A549 (cell line): ENCODE measurements around the gene WNT2. TPM values are rescaled to one million over a fixed set of nuclear protein-coding genes. Genes with fewer than 3 reads are reported as not detected.

ENCODE experiments used
- ATAC-seq, 2 experiments: fragments of 200-7000 bp in 1 of 2; fragments of >200 bp in 1 of 2; cut with Nextera tagmentation in 1 of 2; cut with Tn5 transposase in 1 of 2; 3 replicates each; pipeline versions ENCODE4 v1.8.0 to v1.9.1; 2018 to 2020; ENCODE audit warnings: mild to moderate bottlenecking in 1 of 2, moderate library complexity in 1 of 2
- CTCF ChIA-PET: fragments of 300-600 bp; sonication (Branson Sonifier 250); formaldehyde crosslinking; extraction: SDS; loops from one replicate; lab custom pipeline; 2021; ENCODE audit warnings: antibody characterized with exemption, inconsistent platforms; lab: Yijun Ruan, JAX
- POLR2A ChIA-PET: fragments of 350-600 bp; formaldehyde crosslinking; extraction: SDS; loops from one replicate; lab custom pipeline; 2021; ENCODE audit warnings: antibody characterized with exemption, inconsistent platforms; lab: Yijun Ruan, JAX
- DNase-seq, 2 experiments: peaks; one replicate each; pipeline versions ENCODE4 v3.0.0 to v3.0.0-alpha.2; 2011 to 2016; ENCODE audit warnings: low read depth in 1 of 2, low spot score in 1 of 2
- FAIRE-seq: peaks from 2 replicates; lab custom pipeline; 2011; peaks lifted over from hg19 to GRCh38; lab: Jason Lieb, UNC
- H3K27ac ChIP-seq, 2 experiments: fragments of >200 bp; sonication (Bioruptor Twin); formaldehyde crosslinking; 3 replicates each; pipeline ENCODE4 v1.5.1; 2016 to 2017
- H3K4me1 ChIP-seq: fragments of >200 bp; sonication (Bioruptor Twin); formaldehyde crosslinking; 3 replicates; pipeline ENCODE4 v1.6.1; 2016
- H3K4me2 ChIP-seq: fragments of >200 bp; sonication (Bioruptor Twin); formaldehyde crosslinking; 3 replicates; pipeline ENCODE4 v1.6.1; 2016
- H3K4me3 ChIP-seq: fragments of >200 bp; sonication (Bioruptor Twin); formaldehyde crosslinking; 3 replicates; pipeline ENCODE4 v1.5.1; 2016
- H3K9me3 ChIP-seq: fragments of >200 bp; sonication (Bioruptor Twin); formaldehyde crosslinking; 3 replicates; pipeline ENCODE4 v1.6.1; 2016
- CHD4 ChIP-seq: fragments of 200-600 bp; sonication (generic); IDR thresholded peaks from 2 replicates; pipeline ENCODE4 v1.6.1; 2016; ENCODE audit warnings: antibody characterized with exemption, mild to moderate bottlenecking, borderline replicate concordance
- E2F6 ChIP-seq: IDR thresholded peaks from 2 replicates; pipeline ENCODE4 v1.6.1; 2012; ENCODE audit warnings: low read depth, borderline replicate concordance
- FOSB ChIP-seq: fragments of 250-450 bp; sonication (Bioruptor Pico); IDR thresholded peaks from 2 replicates; pipeline ENCODE4 v1.5.0; 2020; ENCODE audit warnings: mild to moderate bottlenecking, moderate library complexity
- FOXS1 ChIP-seq: fragments of 250-450 bp; sonication (Bioruptor Pico); IDR thresholded peaks from 2 replicates; pipeline ENCODE4 v1.5.0; 2020; ENCODE audit warnings: mild to moderate bottlenecking, moderate library complexity
- HOXB5 ChIP-seq: fragments of 250-450 bp; sonication (Bioruptor Pico); IDR thresholded peaks from 2 replicates; pipeline ENCODE4 v1.5.0; 2020; ENCODE audit warnings: mild to moderate bottlenecking, moderate library complexity
- JUN ChIP-seq, 2 experiments: fragments of >200 bp; sonication (Bioruptor Twin); formaldehyde crosslinking; IDR thresholded peaks; 2 replicates in 1 of 2; 3 replicates in 1 of 2; pipeline ENCODE4 v1.6.1; 2016 to 2017
- KDM5A ChIP-seq: fragments of 200-600 bp; sonication (generic); IDR thresholded peaks from 2 replicates; pipeline ENCODE4 v1.6.1; 2016; ENCODE audit warnings: antibody characterized with exemption, mild to moderate bottlenecking
- MAFK ChIP-seq: fragments of 450-650 bp; IDR thresholded peaks from 2 replicates; pipeline ENCODE4 v1.6.1; 2014; ENCODE audit not compliant: partially characterized antibody
- MAZ ChIP-seq: fragments of 150-350 bp; IDR thresholded peaks from 2 replicates; pipeline ENCODE4 v1.6.1; 2014; ENCODE audit warnings: antibody characterized with exemption, low read depth, low read length, borderline replicate concordance
- PHF8 ChIP-seq: fragments of 200-600 bp; sonication (generic); IDR thresholded peaks from 2 replicates; pipeline ENCODE4 v1.6.1; 2016; ENCODE audit warnings: low read depth, mild to moderate bottlenecking, antibody characterized with exemption, moderate library complexity, borderline replicate concordance
- POLR2A ChIP-seq: IDR thresholded peaks from 2 replicates; pipeline ENCODE4 v1.6.1; 2012; ENCODE audit warnings: mild to moderate bottlenecking, low read length
- RCOR1 ChIP-seq: fragments of 150-350 bp; IDR thresholded peaks from 2 replicates; pipeline ENCODE4 v1.6.1; 2014; ENCODE audit warnings: antibody characterized with exemption, low read length, low read depth
- REST ChIP-seq: fragments of 200-600 bp; sonication (generic); IDR thresholded peaks from 2 replicates; pipeline ENCODE4 v1.6.1; 2016; ENCODE audit warnings: antibody characterized with exemption, mild to moderate bottlenecking, moderate library complexity
- RFX5 ChIP-seq: fragments of 450-650 bp; IDR thresholded peaks from 2 replicates; pipeline ENCODE4 v1.7.1; 2014; ENCODE audit warnings: antibody characterized with exemption, mild to moderate bottlenecking, moderate library complexity
- RNF2 ChIP-seq: fragments of 200-600 bp; sonication (generic); IDR thresholded peaks from 2 replicates; pipeline ENCODE4 v1.6.1; 2016; ENCODE audit warnings: low read depth, mild to moderate bottlenecking, antibody characterized with exemption, moderate library complexity, borderline replicate concordance
- SMC3 ChIP-seq: fragments of >200 bp; sonication (Bioruptor Twin); formaldehyde crosslinking; IDR thresholded peaks from 3 replicates; pipeline ENCODE4 v1.6.1; 2018; ENCODE audit warnings: inconsistent platforms
- TFCP2L1 ChIP-seq: fragments of 250-450 bp; sonication (Bioruptor Pico); IDR thresholded peaks from 2 replicates; pipeline ENCODE4 v1.5.0; 2021; ENCODE audit warnings: mild to moderate bottlenecking
- TP53 ChIP-seq: fragments of 250-450 bp; sonication (Bioruptor Pico); IDR thresholded peaks from 2 replicates; pipeline ENCODE4 v1.5.0; 2021; ENCODE audit warnings: mild to moderate bottlenecking, moderate library complexity
- ZC3H11A ChIP-seq: fragments of 450-650 bp; IDR thresholded peaks from 2 replicates; pipeline ENCODE4 v1.6.1; 2014; ENCODE audit warnings: antibody characterized with exemption, mild to moderate bottlenecking
- ZNF302 ChIP-seq: fragments of 250-450 bp; sonication (Bioruptor Pico); IDR thresholded peaks from 2 replicates; pipeline ENCODE4 v1.9.0; 2021; ENCODE audit warnings: inconsistent platforms, mild to moderate bottlenecking, moderate library complexity
- WGBS: methylation state at CpG from one replicate; pipeline ENCODE4 v1.1.6; 2017; ENCODE audit errors: missing lambda C conversion rate; 5-methylcytosine and 5-hydroxymethylcytosine counted together
- polyA plus RNA-seq, 4 experiments: library from polyadenylated mRNA; depleted of rRNA in 3 of 4; stranded (reverse); fragments of >200 nt; fragmentation: RNase III in 1 of 4; extraction: RNeasy Plus Mini Kit Qiagen cat#74134 plus additional on column Dnase treatment in 1 of 4; gene quantifications; 2 replicates in 3 of 4; 3 replicates in 1 of 4; pipeline ENCODE4 v1.2.3, GENCODE V29; 2011 to 2017
- TF ChIP-seq, protein P1 (sequence below): IDR thresholded peaks from 2 replicates; pipeline ENCODE4 v1.6.1; 2012
- TF ChIP-seq, protein P2 (sequence below): fragments of >200 bp; sonication (Bioruptor Twin); formaldehyde crosslinking; IDR thresholded peaks from 2 replicates; pipeline ENCODE4 v1.6.1; 2016

Gene WNT2
- polyA plus RNA-seq, 2 of the 4 experiments (the other 2 are of a cell fraction): not detected

DNA sequence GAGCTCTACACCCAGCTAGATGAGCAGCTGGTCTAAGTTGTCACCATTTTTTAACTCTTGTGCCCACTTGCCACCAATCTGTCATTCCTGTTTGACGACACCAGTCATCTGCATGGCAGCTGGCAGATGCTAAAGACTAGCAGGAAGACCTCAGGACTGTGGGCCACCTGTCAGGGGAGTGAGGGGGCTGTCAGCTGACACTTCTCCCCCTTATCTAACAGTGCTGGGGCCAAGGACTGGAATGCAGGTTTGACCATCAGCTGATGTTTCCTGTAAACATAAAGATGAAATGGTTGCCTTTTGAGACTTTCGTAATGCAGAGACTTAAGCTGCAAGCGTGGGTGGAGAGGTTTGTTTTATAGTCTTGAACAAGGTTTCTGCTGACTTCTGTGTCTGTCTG is 93.5 kb downstream of the WNT2 start:
- 96% methylated on average over 3 of the region's 3 CpGs for WGBS
- ChIA-PET POLR2A (no interaction called here), CTCF (interaction anchor here (0.9 to 2.6 kb wide), 2 partner anchors 14 to 16 kb away, joined by 3 to 16 read pairs; no protein-coding TSS in a partner anchor)
- TF ChIP-seq RFX5: no peak
- no peak for TF ChIP-seq SMC3
- no peak for TF ChIP-seq REST
- TF ChIP-seq POLR2A: no peak
- no peak for TF ChIP-seq PHF8
- no peak for TF ChIP-seq E2F6
- TF ChIP-seq FOSB (CRISPR knock-in tag): no peak
- Histone ChIP-seq H3K4me3 (no peak overlapping the region), H3K4me1 (no peaks in the 10 kb centered on the region), H3K9me3 (no peaks in the 10 kb centered on the region), H3K4me2 (no peak overlapping the region), H3K27ac (no peak overlapping the region)
- ATAC-seq (no peak), FAIRE-seq (no peak), DNase-seq (no peak)

DNA sequence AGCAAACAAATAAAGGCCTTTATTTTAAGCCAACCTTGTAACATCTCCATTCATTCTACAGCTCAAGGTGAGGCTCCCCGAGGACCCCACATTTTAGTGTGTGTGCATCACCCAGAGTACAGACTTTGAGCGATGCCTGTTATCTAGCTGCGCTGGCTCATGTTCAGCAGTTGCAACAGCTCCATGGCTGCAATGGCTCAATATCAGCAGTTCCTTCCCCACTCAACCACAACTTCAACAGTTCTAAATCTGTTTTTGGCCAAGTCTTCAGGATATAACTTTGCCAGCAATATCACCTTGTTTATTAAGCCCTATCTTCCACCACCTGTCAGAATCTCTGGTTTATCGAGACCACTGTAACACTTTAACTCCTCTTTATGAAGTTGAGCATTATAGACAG is 95.8 kb downstream of the WNT2 start:
- Histone ChIP-seq H3K4me3 (no peak overlapping the region), H3K4me2 (no peak overlapping the region), H3K9me3 (no peaks in the 10 kb centered on the region), H3K4me1 (no peaks in the 10 kb centered on the region), H3K27ac (no peak overlapping the region)
- TF ChIP-seq TFCP2L1 (CRISPR knock-in tag): no peak
- no peak for TF ChIP-seq E2F6
- TF ChIP-seq ZNF302 (CRISPR knock-in tag): no peak
- no peak for TF ChIP-seq FOSB (CRISPR knock-in tag)
- TF ChIP-seq, protein P1, sequence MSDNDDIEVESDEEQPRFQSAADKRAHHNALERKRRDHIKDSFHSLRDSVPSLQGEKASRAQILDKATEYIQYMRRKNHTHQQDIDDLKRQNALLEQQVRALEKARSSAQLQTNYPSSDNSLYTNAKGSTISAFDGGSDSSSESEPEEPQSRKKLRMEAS: no peak
- TF ChIP-seq HOXB5: no peak
- no peak for TF ChIP-seq RNF2
- no peak for TF ChIP-seq RCOR1
- TF ChIP-seq KDM5A: no peak
- no peak for TF ChIP-seq MAFK
- TF ChIP-seq ZC3H11A: no peak
- no peak for TF ChIP-seq TP53
- TF ChIP-seq MAZ: no peak
- no peak for ATAC-seq
- CTCF ChIA-PET: interaction anchor here (1.3 kb wide), 1 partner anchor 14 kb away, joined by 7 read pairs; no protein-coding TSS in a partner anchor
- WGBS: 65% methylated on average over 4 of the region's 4 CpGs
- FAIRE-seq: no peak
- no peak for DNase-seq
- POLR2A ChIA-PET: no interaction called here

GRCh38 chr7:117225536-117225935 is 97.3 kb downstream of the WNT2 start:
- ATAC-seq: no peak
- Histone ChIP-seq H3K4me1 (no peaks in the 10 kb centered on the region), H3K4me2 (no peak overlapping the region), H3K27ac (no peak overlapping the region), H3K9me3 (no peaks in the 10 kb centered on the region), H3K4me3 (no peak overlapping the region)
- POLR2A ChIA-PET: no interaction called here
- no peak for DNase-seq
- CTCF ChIA-PET: interaction anchor here (1.3 kb wide), 1 partner anchor 13 kb away, joined by 4 read pairs; no protein-coding TSS in a partner anchor
- WGBS: 94% methylated on average over 6 of the region's 6 CpGs
- TF ChIP-seq HOXB5: no peak
- no peak for TF ChIP-seq FOXS1 (CRISPR knock-in tag)
- TF ChIP-seq, protein P2, sequence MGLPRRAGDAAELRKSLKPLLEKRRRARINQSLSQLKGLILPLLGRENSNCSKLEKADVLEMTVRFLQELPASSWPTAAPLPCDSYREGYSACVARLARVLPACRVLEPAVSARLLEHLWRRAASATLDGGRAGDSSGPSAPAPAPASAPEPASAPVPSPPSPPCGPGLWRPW: no peak
- TF ChIP-seq JUN (IDR thresholded peaks at IDR 0.05): no peak
- no peak for TF ChIP-seq ZC3H11A
- TF ChIP-seq RNF2: no peak
- no peak for TF ChIP-seq REST
- TF ChIP-seq RFX5: no peak
- TF ChIP-seq CHD4: no peak
- no peak for FAIRE-seq
